Spleen (tissue), 11 donors: Measurements from ENCODE around the gene PDK2. TPM values are rescaled to one million over a fixed set of nuclear protein-coding genes. Genes with fewer than 3 reads are reported as not detected.

Experiments used
- DNase-seq: peaks from one replicate; pipeline ENCODE4 v3.0.0-alpha.2; 2020
- H3K27ac ChIP-seq, 8 donors: fragments of 200-600 bp; sonication (generic) in 7 of 8; 1 replicate in 4 of 8; 2 replicates in 4 of 8; pipeline versions ENCODE4 v1.5.0 to v1.8.0; 2016 to 2021; ENCODE audit warnings: inconsistent platforms in 4 of 8, mild to moderate bottlenecking in 4 of 8, moderate library complexity in 1 of 8
- H3K27me3 ChIP-seq, 7 donors: fragments of 200-600 bp; sonication (generic) in 6 of 7; replicated peaks in 1 of 7; 1 replicate in 4 of 7; 2 replicates in 3 of 7; pipeline versions ENCODE4 v1.5.0 to v1.8.0; 2016 to 2021; ENCODE audit warnings: inconsistent platforms in 3 of 7, mild to moderate bottlenecking in 1 of 7
- H3K36me3 ChIP-seq, 6 donors: fragments of 200-600 bp; sonication (generic) in 5 of 6; 1 replicate in 4 of 6; 2 replicates in 2 of 6; pipeline versions ENCODE4 v1.5.0 to v1.8.0; 2016 to 2021; ENCODE audit warnings: inconsistent platforms in 2 of 6
- H3K4me1 ChIP-seq, 6 donors: fragments of 200-600 bp; sonication (generic) in 5 of 6; 1 replicate in 3 of 6; 2 replicates in 3 of 6; pipeline versions ENCODE4 v1.5.0 to v1.8.0; 2016 to 2021; ENCODE audit warnings: inconsistent platforms in 3 of 6
- H3K4me3 ChIP-seq, 8 donors: fragments of 200-600 bp; sonication (generic) in 7 of 8; 1 replicate in 4 of 8; 2 replicates in 4 of 8; pipeline versions ENCODE4 v1.5.0 to v1.8.0; 2016 to 2021; ENCODE audit warnings: inconsistent platforms in 4 of 8, mild to moderate bottlenecking in 4 of 8, moderate library complexity in 2 of 8
- H3K9me3 ChIP-seq, 8 donors: fragments of 200-600 bp; sonication (generic) in 7 of 8; 1 replicate in 4 of 8; 2 replicates in 4 of 8; pipeline versions ENCODE4 v1.5.0 to v1.8.0; 2016 to 2021; ENCODE audit warnings: inconsistent platforms in 4 of 8
- POLR2A ChIP-seq, 3 donors: fragments of 450-650 bp; IDR thresholded peaks; one replicate each; pipeline ENCODE4 v1.5.1; 2017; ENCODE audit warnings: antibody characterized with exemption in 3 of 3, mild to moderate bottlenecking in 1 of 3
- POLR2AphosphoS5 ChIP-seq, 3 donors: sonication (generic); formaldehyde crosslinking; IDR thresholded peaks; one replicate each; pipeline ENCODE4 v1.5.1; 2017; ENCODE audit warnings: antibody characterized with exemption in 3 of 3
- WGBS, 5 donors: extraction: QIAGEN DNeasy Blood & Tissue Kit in 3 of 5; methylation state at CpG; one replicate each; pipeline versions ENCODE4 v1.1.5 to v1.1.7; 2013 to 2018; 5-methylcytosine and 5-hydroxymethylcytosine counted together
- intact Hi-C: fragments of 100-400 bp; cut with DNase I; formaldehyde crosslinking; loops from one replicate; pipeline ENCODE4 v1.15.0; 2023; ENCODE audit warnings: low total_unique reads
- polyA plus RNA-seq, 3 donors: library from polyadenylated mRNA; stranded (reverse); fragments of 200-250 nt; gene quantifications; one replicate each; pipeline ENCODE4 v1.2.1, GENCODE V29; 2013
- total RNA-seq, 7 donors: library from RNA; depleted of rRNA in 3 of 7; stranded (reverse); fragments of >200 nt in 3 of 7; fragmentation: NEBNext Ultra II Directional in 4 of 7; extraction: Animal tissue kit (Norgen Biotek cat#: 25700) in 4 of 7; gene quantifications; one replicate each; pipeline versions ENCODE4 v1.1.0 to v1.2.1, GENCODE V29; 2016 to 2021
- TF ChIP-seq, protein P1 (sequence below), 11 experiments: fragments of 200-600 bp in 7 of 11; fragments of 450-650 bp in 4 of 11; sonication (generic) in 4 of 11; IDR thresholded peaks in 8 of 11; conservative IDR thresholded peaks in 3 of 11; 1 replicate in 7 of 11; 2 replicates in 4 of 11; pipeline versions ENCODE4 v1.4.0 to v1.8.0; 2016 to 2021; ENCODE audit warnings: antibody characterized with exemption in 11 of 11, inconsistent platforms in 4 of 11, mild to moderate bottlenecking in 1 of 11
- donor health status: healthy with polysubstance abuse.
- donor health status: DM: no; HTN: no; CAD: no; lungs with moderate emphysema.
- donor health status: DM: no; HTN: no; CAD: no.
- donor health status: Bipolar disorder and iron deficiency.
- donor health status: healthy.
- donor health status: DM: no; HTN: no; CAD: no.
- donor health status: DM: yes; HTN: yes; CAD: no.

PDK2 gene
- total and polyA plus RNA-seq, 10 donors, result 8.7 to 41.5 (median 24.3) TPM

DNA sequence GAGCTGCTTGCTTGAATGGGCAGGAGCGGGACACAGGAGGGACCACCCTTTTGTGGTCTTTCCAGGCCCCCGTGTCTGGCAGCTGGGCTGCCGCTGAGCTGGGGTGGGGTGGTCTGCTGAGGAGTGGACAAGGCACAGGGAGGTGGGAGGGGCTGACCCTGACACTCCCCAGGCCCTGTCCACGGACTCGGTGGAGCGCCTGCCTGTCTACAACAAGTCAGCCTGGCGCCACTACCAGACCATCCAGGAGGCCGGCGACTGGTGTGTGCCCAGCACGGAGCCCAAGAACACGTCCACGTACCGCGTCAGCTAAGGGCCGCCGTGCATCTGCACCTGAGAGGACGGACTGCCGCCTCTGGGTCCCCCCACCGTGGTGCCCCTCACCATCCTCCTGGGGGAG lies 14.6 kb downstream of the PDK2 start:
- WGBS, 5 donors, result 74 to 95% (median 91%) methylated on average over 7 to 19 of the region's 19 CpGs
- peaks cover 0 to 64% (median 44%) of the 10 kb centered on the region in 6 donors for H3K36me3 ChIP-seq
- intact Hi-C loops, result loop anchor here (10.0 kb wide), 1 partner anchor 185 kb away; no protein-coding TSS in a partner anchor
- H3K4me1 ChIP-seq, result peaks cover 3 to 34% (median 19%) of the 10 kb centered on the region in 6 donors
- H3K4me3 ChIP-seq, result no peak overlapping the region
- TF ChIP-seq POLR2AphosphoS5 (IDR thresholded peaks at IDR 0.05) (peak in 1 of 3 donors; percentile 14), POLR2A (IDR thresholded peaks at IDR 0.05) (no peak)
- TF ChIP-seq, protein P1, sequence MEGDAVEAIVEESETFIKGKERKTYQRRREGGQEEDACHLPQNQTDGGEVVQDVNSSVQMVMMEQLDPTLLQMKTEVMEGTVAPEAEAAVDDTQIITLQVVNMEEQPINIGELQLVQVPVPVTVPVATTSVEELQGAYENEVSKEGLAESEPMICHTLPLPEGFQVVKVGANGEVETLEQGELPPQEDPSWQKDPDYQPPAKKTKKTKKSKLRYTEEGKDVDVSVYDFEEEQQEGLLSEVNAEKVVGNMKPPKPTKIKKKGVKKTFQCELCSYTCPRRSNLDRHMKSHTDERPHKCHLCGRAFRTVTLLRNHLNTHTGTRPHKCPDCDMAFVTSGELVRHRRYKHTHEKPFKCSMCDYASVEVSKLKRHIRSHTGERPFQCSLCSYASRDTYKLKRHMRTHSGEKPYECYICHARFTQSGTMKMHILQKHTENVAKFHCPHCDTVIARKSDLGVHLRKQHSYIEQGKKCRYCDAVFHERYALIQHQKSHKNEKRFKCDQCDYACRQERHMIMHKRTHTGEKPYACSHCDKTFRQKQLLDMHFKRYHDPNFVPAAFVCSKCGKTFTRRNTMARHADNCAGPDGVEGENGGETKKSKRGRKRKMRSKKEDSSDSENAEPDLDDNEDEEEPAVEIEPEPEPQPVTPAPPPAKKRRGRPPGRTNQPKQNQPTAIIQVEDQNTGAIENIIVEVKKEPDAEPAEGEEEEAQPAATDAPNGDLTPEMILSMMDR (IDR thresholded peaks at IDR 0.05 in 8 of 11, conservative IDR thresholded peaks at IDR 0.05 in 3 of 11), result no peak
- DNase-seq, result no peak
- peaks cover 0 to 10% (median 0%) of the 10 kb centered on the region in 7 donors for H3K27me3 ChIP-seq
- H3K27ac ChIP-seq, result peak overlapping the region in 2 of 8 donors; percentile 8 to 81
- no peaks in the 10 kb centered on the region for H3K9me3 ChIP-seq

DNA sequence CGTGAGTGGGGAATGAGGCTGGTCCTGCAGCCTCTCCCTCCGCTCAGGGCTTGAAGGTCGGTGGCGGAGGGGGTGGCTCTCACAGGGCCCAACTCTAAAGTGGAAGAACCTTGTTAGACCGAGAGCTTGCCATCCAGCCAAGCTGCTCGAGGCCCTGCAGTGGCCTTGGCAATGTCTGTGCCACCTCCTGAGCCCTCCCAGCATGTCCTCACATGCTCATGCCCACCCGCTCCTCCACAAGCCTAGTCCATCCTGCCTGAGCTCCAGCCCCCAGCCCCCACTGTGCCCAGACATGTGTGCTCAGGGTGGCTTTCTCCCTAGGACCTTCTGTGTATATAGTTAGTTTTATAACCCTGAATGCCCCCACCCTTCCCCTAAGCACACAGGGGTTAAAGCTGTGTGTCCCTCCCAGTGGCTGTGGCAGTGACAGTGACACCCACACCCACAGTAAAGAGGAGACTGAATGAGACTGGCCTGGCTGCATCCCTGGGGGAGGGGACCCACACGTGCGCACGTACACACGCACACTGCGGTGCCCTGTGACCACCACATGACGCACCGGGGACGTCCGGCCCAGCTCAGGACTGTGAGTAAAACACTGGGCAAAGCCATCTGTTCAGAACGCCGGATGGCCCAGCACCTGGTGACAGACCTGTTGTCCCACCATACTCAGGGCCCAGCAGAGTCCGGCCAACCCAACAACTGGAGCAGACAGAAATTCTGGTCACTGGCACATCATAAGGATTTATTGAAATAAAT lies 15.6 kb downstream of the PDK2 start:
- 78 to 89% (median 83%) methylated on average over 17 to 19 of the region's 19 CpGs for WGBS, 5 donors
- Histone ChIP-seq H3K27ac (peak overlapping the region in 7 of 8 donors; percentile 72 to 86 (median 80)), H3K27me3 (peaks cover 0 to 20% (median 4%) of the 10 kb centered on the region in 7 donors), H3K4me1 (peaks cover 3 to 41% (median 21%) of the 10 kb centered on the region in 6 donors), H3K36me3 (peaks cover 0 to 55% (median 40%) of the 10 kb centered on the region in 6 donors), H3K9me3 (no peaks in the 10 kb centered on the region), H3K4me3 (no peak overlapping the region)
- DNase-seq, result no peak
- intact Hi-C loops, result loop anchor here (10.0 kb wide), 1 partner anchor 184 kb away; no protein-coding TSS in a partner anchor
- TF ChIP-seq POLR2AphosphoS5 (IDR thresholded peaks at IDR 0.05) (peak in 1 of 3 donors; percentile 10), POLR2A (IDR thresholded peaks at IDR 0.05) (no peak)
- TF ChIP-seq, protein P1 (IDR thresholded peaks at IDR 0.05 in 8 of 11, conservative IDR thresholded peaks at IDR 0.05 in 3 of 11), result no peak

DNA sequence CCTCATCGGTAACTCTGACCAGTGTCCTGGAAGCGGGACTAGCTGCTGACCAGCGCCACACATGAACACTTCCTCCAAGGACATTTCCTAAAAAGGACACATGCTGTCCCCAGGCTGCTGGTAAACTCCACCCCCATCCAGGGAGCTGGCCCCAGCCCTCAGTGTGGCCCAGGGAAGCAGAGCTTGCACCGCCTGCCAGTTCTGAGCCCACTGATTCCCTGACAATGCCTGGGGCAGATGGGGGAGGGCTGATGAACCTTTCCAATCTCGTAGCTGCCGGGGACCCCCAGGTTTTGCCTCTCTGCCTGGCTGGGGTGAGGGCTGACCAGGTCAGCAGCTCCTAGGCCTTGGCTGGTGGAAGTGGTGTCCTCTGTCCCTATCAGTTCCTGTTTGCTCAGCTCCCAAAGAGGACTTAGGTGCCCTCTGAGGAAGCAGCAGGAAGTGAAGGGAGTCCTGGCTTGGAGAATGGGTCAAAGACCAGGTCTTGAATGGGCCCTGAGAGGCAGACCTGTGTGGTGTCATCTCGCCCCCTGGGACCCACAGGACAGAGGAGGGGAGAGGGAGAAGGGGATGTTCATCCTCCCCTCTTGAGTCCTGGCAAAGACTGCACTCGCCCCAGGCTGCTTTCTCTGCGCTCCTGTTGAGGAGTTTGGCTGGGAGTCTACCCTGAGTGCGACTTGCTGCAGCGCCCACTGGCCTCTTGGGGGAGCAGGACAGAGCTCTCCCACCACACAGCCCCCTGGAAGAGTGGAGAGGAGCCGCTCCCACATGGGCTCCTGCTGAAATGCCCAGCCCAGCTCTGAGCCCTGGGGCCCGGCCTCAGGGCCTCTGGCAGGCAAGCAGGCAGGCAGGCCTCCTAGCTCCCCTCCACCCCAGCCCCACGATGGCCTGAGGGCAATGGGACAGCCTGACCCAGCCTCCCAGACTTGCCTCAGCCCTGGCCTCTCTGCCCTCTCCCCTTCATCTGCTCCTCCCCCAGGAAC lies 16.8 kb downstream of the PDK2 start:
- 54 to 75% (median 69%) methylated on average over 8 to 14 of the region's 14 CpGs for WGBS, 5 donors
- no peak overlapping the region for H3K4me3 ChIP-seq
- intact Hi-C loops, result loop anchor here (10.0 kb wide), 1 partner anchor 183 kb away; no protein-coding TSS in a partner anchor

More for the DNA sequence above, 16.8 kb downstream of the PDK2 start:
- Histone ChIP-seq H3K4me1 (peaks cover 3 to 50% (median 24%) of the 10 kb centered on the region in 6 donors), H3K36me3 (peaks cover 0 to 43% (median 30%) of the 10 kb centered on the region in 6 donors), H3K27me3 (peaks cover 0 to 32% (median 7%) of the 10 kb centered on the region in 7 donors), H3K9me3 (no peaks in the 10 kb centered on the region), H3K27ac (peak overlapping the region; percentile 48 to 86 (median 77))
- DNase-seq, result no peak
- TF ChIP-seq POLR2AphosphoS5 (IDR thresholded peaks at IDR 0.05) (peak; percentile 47 to 74 (median 66)), POLR2A (IDR thresholded peaks at IDR 0.05) (no peak)
- TF ChIP-seq, protein P1 (IDR thresholded peaks at IDR 0.05 in 8 of 11, conservative IDR thresholded peaks at IDR 0.05 in 3 of 11), result no peak
